H1 (cell line): Measurements from ENCODE around the gene COL27A1. TPM values are rescaled to one million over a fixed set of nuclear protein-coding genes. Genes with fewer than 3 reads are reported as not detected.
A peak's percentile ranks its signal among the peaks of the same experiment; 100 is the strongest.

Experiments
- CTCF ChIA-PET: fragments of 300-600 bp; sonication (Branson Sonifier 250); formaldehyde crosslinking; loops from one replicate; lab custom pipeline; 2021; ENCODE audit not compliant: partially characterized antibody; lab: Charles Lee
- POLR2A ChIA-PET: fragments of 300-600 bp; sonication (Branson Sonifier 250); formaldehyde crosslinking; loops from one replicate; lab custom pipeline; 2021; ENCODE audit warnings: inconsistent platforms; ENCODE audit not compliant: partially characterized antibody; lab: Charles Lee
- DNase-seq, 2 experiments: peaks; one replicate each; pipeline versions ENCODE4 v3.0.0 to v3.0.0-alpha.2; 2010 to 2022; ENCODE audit warnings: low spot score in 2 of 2, low read depth in 1 of 2, mixed read lengths in 1 of 2
- FAIRE-seq: peaks from 2 replicates; lab custom pipeline; 2011; peaks lifted over from hg19 to GRCh38; lab: Jason Lieb, UNC
- H2AFZ ChIP-seq: 2 replicates; pipeline ENCODE4 v1.8.1; 2012; ENCODE audit warnings: low read length, inconsistent platforms
- H2AK5ac ChIP-seq: 2 replicates; pipeline ENCODE4 v1.6.1; 2013; ENCODE audit warnings: low read depth, low read length
- H2BK120ac ChIP-seq: replicated peaks from 2 replicates; pipeline ENCODE3; 2013; ENCODE audit warnings: low read depth, low read length, inconsistent platforms
- H2BK12ac ChIP-seq: 2 replicates; pipeline ENCODE4 v1.6.1; 2013; ENCODE audit warnings: low read depth, low read length
- H2BK15ac ChIP-seq: 2 replicates; pipeline ENCODE4 v1.6.1; 2013; ENCODE audit warnings: low read length
- H2BK20ac ChIP-seq: 2 replicates; pipeline ENCODE4 v1.6.1; 2013; ENCODE audit warnings: low read length
- H2BK5ac ChIP-seq: 2 replicates; pipeline ENCODE4 v1.6.1; 2013; ENCODE audit warnings: low read depth, low read length
- H3K14ac ChIP-seq: 2 replicates; pipeline ENCODE4 v1.6.1; 2013; ENCODE audit warnings: inconsistent platforms; ENCODE audit not compliant: insufficient read length
- H3K18ac ChIP-seq: 2 replicates; pipeline ENCODE4 v1.6.1; 2013; ENCODE audit warnings: low read length; ENCODE audit errors: extremely low read depth
- H3K23ac ChIP-seq: 2 replicates; pipeline ENCODE4 v1.6.1; 2013; ENCODE audit warnings: inconsistent platforms; ENCODE audit not compliant: insufficient read length
- H3K23me2 ChIP-seq: 2 replicates; pipeline ENCODE4 v1.6.1; 2013; ENCODE audit warnings: low read depth, low read length
- H3K27ac ChIP-seq: 2 replicates; pipeline ENCODE4 v1.6.1; 2011; ENCODE audit warnings: low read depth, low read length, inconsistent platforms
- H3K27me3 ChIP-seq, 4 experiments: replicated peaks in 1 of 4; 1 replicate in 1 of 4; 2 replicates in 3 of 4; pipeline versions ENCODE4 v1.6.1 to v1.8.1; 2011 to 2013; ENCODE audit warnings: low read length in 3 of 4, mild to moderate bottlenecking in 3 of 4, inconsistent platforms in 2 of 4, mixed read lengths in 2 of 4, moderate library complexity in 1 of 4; ENCODE audit not compliant: control insufficient read depth in 3 of 4, insufficient read depth in 3 of 4; ENCODE audit errors: extremely low read depth in 1 of 4
- H3K36me3 ChIP-seq, 4 experiments: 2 replicates each; pipeline versions ENCODE4 v1.6.1 to v1.8.1; 2011 to 2013; ENCODE audit warnings: mild to moderate bottlenecking in 4 of 4, low read length in 3 of 4, moderate library complexity in 2 of 4, control low read depth in 1 of 4, inconsistent platforms in 1 of 4; ENCODE audit not compliant: insufficient read depth in 4 of 4, control insufficient read depth in 2 of 4
- H3K4ac ChIP-seq: replicated peaks from 2 replicates; pipeline ENCODE3; 2013; ENCODE audit warnings: low read length, low read depth, mixed read lengths, inconsistent platforms; ENCODE audit not compliant: insufficient read length
- H3K4me1 ChIP-seq, 4 experiments: replicated peaks in 1 of 4; 1 replicate in 1 of 4; 2 replicates in 3 of 4; pipeline versions ENCODE4 v1.6.1 to v1.8.1; 2011 to 2013; ENCODE audit warnings: low read length in 3 of 4, inconsistent platforms in 2 of 4, mixed read lengths in 1 of 4; ENCODE audit not compliant: insufficient read depth in 4 of 4, control insufficient read depth in 3 of 4
- H3K4me2 ChIP-seq, 2 experiments: 2 replicates each; pipeline versions ENCODE4 v1.6.1 to v1.8.1; 2011 to 2013; ENCODE audit warnings: low read depth in 2 of 2, low read length in 2 of 2, control low read depth in 1 of 2, inconsistent platforms in 1 of 2, mild to moderate bottlenecking in 1 of 2; ENCODE audit not compliant: insufficient read depth in 1 of 2
- H3K4me3 ChIP-seq, 4 experiments: fragments of 200-600, 300-600 bp in 1 of 4; sonication (generic), shearing (Covaris generic), sonication (Bioruptor Twin) in 1 of 4; 2 replicates each; pipeline versions ENCODE4 v1.5.1 to v1.8.1; 2011 to 2016; ENCODE audit warnings: low read length in 4 of 4, low read depth in 3 of 4, control low read depth in 2 of 4, inconsistent platforms in 2 of 4, mild to moderate bottlenecking in 2 of 4, mixed read lengths in 1 of 4, moderate library complexity in 1 of 4; ENCODE audit not compliant: insufficient read depth in 2 of 4; ENCODE audit errors: extremely low read depth in 1 of 4
- H3K56ac ChIP-seq: replicated peaks from 2 replicates; pipeline ENCODE3; 2013; ENCODE audit warnings: low read depth, mild to moderate bottlenecking, mixed read lengths, low read length, inconsistent platforms; ENCODE audit not compliant: insufficient read length
- H3K79me1 ChIP-seq: 2 replicates; pipeline ENCODE4 v1.6.1; 2013; ENCODE audit warnings: low read depth, low read length, control low read depth
- H3K79me2 ChIP-seq, 2 experiments: 2 replicates each; pipeline versions ENCODE4 v1.6.1 to v1.8.1; 2012 to 2013; ENCODE audit warnings: low read length in 2 of 2, mild to moderate bottlenecking in 2 of 2, inconsistent platforms in 1 of 2; ENCODE audit not compliant: insufficient read depth in 2 of 2, control insufficient read depth in 1 of 2
- H3K9ac ChIP-seq, 4 experiments: replicated peaks in 1 of 4; 1 replicate in 1 of 4; 2 replicates in 3 of 4; pipeline versions ENCODE4 v1.6.1 to v1.8.1; 2011 to 2013; ENCODE audit warnings: low read depth in 3 of 4, low read length in 3 of 4, control low read depth in 2 of 4, mild to moderate bottlenecking in 2 of 4, moderate library complexity in 2 of 4, inconsistent platforms in 1 of 4; ENCODE audit errors: extremely low read depth in 1 of 4
- H3K9me3 ChIP-seq, 2 experiments: 2 replicates each; pipeline versions ENCODE4 v1.6.1 to v1.8.1; 2012 to 2013; ENCODE audit warnings: mild to moderate bottlenecking in 2 of 2, moderate library complexity in 2 of 2, control low read depth in 1 of 2, inconsistent platforms in 1 of 2, low read depth in 1 of 2, low read length in 1 of 2, mixed read lengths in 1 of 2; ENCODE audit not compliant: insufficient read depth in 2 of 2
- H4K20me1 ChIP-seq, 2 experiments: replicated peaks in 1 of 2; 2 replicates each; pipeline versions ENCODE3 to v1.8.1; 2011 to 2013; ENCODE audit warnings: inconsistent platforms in 2 of 2, low read length in 2 of 2, mild to moderate bottlenecking in 1 of 2; ENCODE audit not compliant: insufficient read depth in 2 of 2, control insufficient read depth in 1 of 2
- H4K5ac ChIP-seq: 2 replicates; pipeline ENCODE4 v1.6.1; 2013; ENCODE audit warnings: low read length, low read depth, mixed read lengths, inconsistent platforms; ENCODE audit not compliant: insufficient read length
- H4K8ac ChIP-seq: 2 replicates; pipeline ENCODE4 v1.8.0; 2013; ENCODE audit warnings: mild to moderate bottlenecking, moderate library complexity, low read length, inconsistent platforms; ENCODE audit not compliant: insufficient read depth; ENCODE audit errors: extremely low read depth
- H4K91ac ChIP-seq: replicated peaks from 2 replicates; pipeline ENCODE3; 2013; ENCODE audit warnings: low read length, mixed read lengths, inconsistent platforms; ENCODE audit not compliant: insufficient read length
- CHD1 ChIP-seq: IDR thresholded peaks from 2 replicates; pipeline ENCODE4 v1.6.1; 2012; ENCODE audit warnings: low read depth, low read length, improper control_type of control experiment
- CREB1 ChIP-seq: IDR thresholded peaks from 2 replicates; pipeline ENCODE4 v1.6.1; 2012; ENCODE audit warnings: inconsistent platforms
- HDAC6 ChIP-seq: IDR thresholded peaks from one replicate; pipeline ENCODE4 v1.7.1; 2012; ENCODE audit warnings: low read depth, mild to moderate bottlenecking, inconsistent platforms, low read length, moderate library complexity
- JUN ChIP-seq: IDR thresholded peaks from 2 replicates; pipeline ENCODE4 v1.6.1; 2011; ENCODE audit warnings: low read depth, mild to moderate bottlenecking, improper control_type of control experiment, low read length
- KDM4A ChIP-seq: IDR thresholded peaks from one replicate; pipeline ENCODE4 v1.7.1; 2012; ENCODE audit warnings: low read depth, mild to moderate bottlenecking, moderate library complexity, low read length, inconsistent platforms; ENCODE audit not compliant: severe bottlenecking
- PHF8 ChIP-seq: fragments of 200-600 bp; sonication (generic); conservative IDR thresholded peaks from 2 replicates; pipeline ENCODE4 v1.7.1; 2012; ENCODE audit warnings: low read depth, mild to moderate bottlenecking, inconsistent platforms, low read length, moderate library complexity
- RAD21 ChIP-seq, 2 experiments: IDR thresholded peaks in 1 of 2; conservative IDR thresholded peaks in 1 of 2; 2 replicates each; pipeline ENCODE4 v1.6.1; 2011; ENCODE audit warnings: low read depth in 2 of 2, low read length in 2 of 2, improper control_type of control experiment in 1 of 2, inconsistent platforms in 1 of 2, mild to moderate bottlenecking in 1 of 2, moderate library complexity in 1 of 2
- RFX5 ChIP-seq: IDR thresholded peaks from 2 replicates; pipeline ENCODE4 v1.6.1; 2011; ENCODE audit warnings: low read depth, low read length, improper control_type of control experiment, borderline replicate concordance
- SIRT6 ChIP-seq: IDR thresholded peaks from one replicate; pipeline ENCODE4 v1.7.1; 2012; ENCODE audit warnings: low read length, inconsistent platforms
- SIX5 ChIP-seq: IDR thresholded peaks from 2 replicates; pipeline ENCODE4 v1.6.1; 2011; ENCODE audit warnings: mild to moderate bottlenecking, low read depth, low read length
- SRF ChIP-seq: IDR thresholded peaks from 2 replicates; pipeline ENCODE4 v1.6.1; 2011; ENCODE audit warnings: mild to moderate bottlenecking, low read depth, low read length, moderate library complexity
- YY1 ChIP-seq: IDR thresholded peaks from 2 replicates; pipeline ENCODE4 v1.6.1; 2011; ENCODE audit warnings: low read depth, mild to moderate bottlenecking, low read length
- ZNF274 ChIP-seq: IDR thresholded peaks from 2 replicates; pipeline ENCODE4 v1.7.0; 2012; ENCODE audit warnings: low read length, borderline replicate concordance; ENCODE audit errors: extremely low read depth
- WGBS, 2 experiments: shearing (Covaris generic) in 1 of 2; methylation state at CpG; one replicate each; pipeline versions ENCODE4 v1.1.6 to v1.1.7; 2013 to 2015; ENCODE audit warnings: low lambda C conversion rate in 2 of 2, mixed read lengths in 2 of 2, inconsistent platforms in 1 of 2, low coverage in 1 of 2, missing lambda C conversion rate in 1 of 2; ENCODE audit not compliant: insufficient replicate concordance in 2 of 2, insufficient coverage in 1 of 2, insufficient read length in 1 of 2; ENCODE audit errors: extremely low coverage in 1 of 2, missing lambda C conversion rate in 1 of 2; 5-methylcytosine and 5-hydroxymethylcytosine counted together
- polyA plus RNA-seq, 7 experiments: library from polyadenylated mRNA; depleted of rRNA in 3 of 7; stranded (reverse) in 5 of 7; unstranded in 2 of 7; fragments of >200 nt in 5 of 7; fragments of 200-250 nt in 2 of 7; gene quantifications; 1 replicate in 5 of 7; 2 replicates in 1 of 7; 4 replicates in 1 of 7; pipeline versions ENCODE4 v1.2.1 to v1.2.3, GENCODE V29; 2011 to 2013; ENCODE audit warnings: missing spikeins in 2 of 7, mixed read lengths in 2 of 7
- total RNA-seq: library from RNA; stranded (reverse); fragmentation: NEBNext Ultra II Directional; extraction: Animal tissue kit (Norgen Biotek cat#: 25700); gene quantifications from 2 replicates; pipeline ENCODE4 v1.2.1, GENCODE V29; 2021

The COL27A1 gene
- total and polyA plus RNA-seq, 2 of the 8 experiments (the other 6 are each of a cell fraction or from before 2014, with no cell fraction given) = 15.1 to 22.8 TPM

DNA sequence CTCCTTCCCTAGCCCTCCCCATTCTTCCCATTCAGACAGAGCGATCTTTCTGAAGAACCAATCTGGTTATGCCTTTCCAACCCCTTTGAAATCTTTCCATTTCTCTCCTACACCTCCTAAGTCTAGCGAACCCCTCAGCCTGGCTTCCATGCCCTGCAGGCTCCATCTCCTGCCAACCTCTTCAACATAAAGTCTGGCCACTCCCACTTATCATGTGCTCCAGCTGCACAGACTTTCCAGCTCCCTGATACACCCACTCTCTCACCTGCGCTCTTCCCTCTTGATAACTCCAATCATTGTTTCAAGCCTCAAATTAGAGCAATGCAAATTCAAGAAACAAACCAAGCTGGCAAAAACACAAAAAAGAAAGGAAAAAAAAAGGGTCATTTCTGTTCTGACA lies 163.8 kb downstream of the COL27A1 start:
- Histone ChIP-seq H3K9ac (no peak overlapping the region), H3K4ac (no peak overlapping the region), H3K27me3 (no peaks in the 10 kb centered on the region), H3K4me3 (no peak overlapping the region), H3K18ac (no peak overlapping the region), H2BK15ac (no peak overlapping the region), H2AFZ (no peak overlapping the region), H2BK5ac (no peak overlapping the region), H2BK20ac (no peak overlapping the region), H3K9me3 (no peaks in the 10 kb centered on the region), H3K79me2 (no peaks in the 10 kb centered on the region), H3K27ac (no peak overlapping the region), H4K5ac (no peak overlapping the region), H4K91ac (no peak overlapping the region), H3K56ac (peak overlapping the region; percentile 97), H3K4me1 (no peaks in the 10 kb centered on the region), H3K4me2 (no peak overlapping the region), H4K20me1 (no peaks in the 10 kb centered on the region), H3K36me3 (no peaks in the 10 kb centered on the region), H2BK120ac (no peak overlapping the region), H3K23me2 (peaks cover 1% of the 10 kb centered on the region; the same call in 1 of the 2 replicates), H3K14ac (no peak overlapping the region), H4K8ac (no peak overlapping the region), H2BK12ac (no peak overlapping the region), H3K23ac (no peak overlapping the region), H3K79me1 (no peaks in the 10 kb centered on the region), H2AK5ac (no peak overlapping the region)
- CTCF ChIA-PET = interaction anchor here (0.7 to 1.1 kb wide), 5 partner anchors 12 to 237 kb away, joined by 3 to 6 read pairs (median 3); no protein-coding TSS in a partner anchor
- no peak for TF ChIP-seq SRF
- no peak for TF ChIP-seq RAD21 (IDR thresholded peaks at IDR 0.05 in 1 of 2, conservative IDR thresholded peaks at IDR 0.05 in 1 of 2; ENCODE audit: low read depth in 2 of 2, low read length in 2 of 2)
- TF ChIP-seq CREB1 = no peak
- TF ChIP-seq PHF8 = no peak
- no peak for TF ChIP-seq RFX5
- no peak for TF ChIP-seq SIX5
- no peak for TF ChIP-seq KDM4A
- no peak for TF ChIP-seq HDAC6
- TF ChIP-seq CHD1 = no peak
- no peak for TF ChIP-seq ZNF274
- TF ChIP-seq YY1 = no peak
- no peak for TF ChIP-seq JUN
- no peak for TF ChIP-seq SIRT6
- POLR2A ChIA-PET = interaction anchor here (0.7 kb wide), 1 partner anchor 9 kb away, joined by 3 read pairs; no protein-coding TSS in a partner anchor
- DNase-seq (no peak), FAIRE-seq (no peak)
- 83% methylated on average over 3 of the region's 3 CpGs; no CpG with 5 or more reads in 1 of the 2 experiments for WGBS, 2 experiments
